ENCODE results near the gene AIFM3.

AIFM3 gene

DNA sequence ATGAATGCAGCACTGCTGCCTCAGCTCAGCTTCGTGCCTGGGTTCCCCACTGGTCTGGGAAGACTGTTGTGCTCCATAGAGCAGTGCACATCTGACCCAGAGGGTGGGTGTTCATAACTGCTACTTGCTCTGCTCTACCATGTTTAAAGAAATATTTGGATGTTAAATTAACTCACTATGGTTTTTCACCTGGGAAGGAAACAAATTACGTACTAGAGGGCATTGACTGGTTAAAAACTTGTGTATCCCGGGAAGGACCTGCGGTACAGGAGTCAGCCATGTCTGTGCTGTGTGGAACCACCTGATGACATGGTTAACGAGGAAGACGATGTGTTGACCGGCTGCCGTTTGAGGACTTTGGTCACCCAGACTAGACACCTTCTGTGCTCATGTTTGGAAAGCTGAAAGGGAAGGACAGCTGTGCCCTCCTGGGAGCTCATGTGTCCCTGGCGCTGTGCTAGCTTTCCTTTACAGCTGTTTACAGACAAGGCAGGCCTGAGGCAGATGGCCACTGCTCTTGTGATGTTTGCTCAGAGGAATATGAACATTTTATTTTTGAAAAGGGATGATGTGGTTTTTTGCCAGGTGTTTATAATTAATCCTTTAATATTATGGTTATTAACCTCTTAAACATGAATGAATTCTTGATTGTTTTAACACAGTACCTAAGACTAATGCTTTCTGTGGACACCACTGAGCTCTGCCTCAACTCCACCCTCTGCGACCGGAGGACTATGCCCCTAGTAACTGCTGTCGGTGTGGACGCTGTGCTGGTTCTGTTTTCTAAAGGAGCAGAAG, 14.3 kb upstream of the AIFM3 start:
- Histone ChIP-seq H3K9ac (ENCODE audit: low read length) (no peak overlapping the region), H3K36me3 (ENCODE audit: control insufficient read depth, insufficient read depth, low read length, severe bottlenecking) (peaks cover 39% of the 10 kb centered on the region), H3K9me3 (ENCODE audit: control insufficient read depth, low read length) (no peaks in the 10 kb centered on the region), H3K4me3 (ENCODE audit: low read length) (no peak overlapping the region), H3K27me3 (replicated peaks; ENCODE audit: control insufficient read depth, insufficient read depth, low read length) (no peaks in the 10 kb centered on the region), H3K4me1 (ENCODE audit: control insufficient read depth, insufficient read depth, low read length) (peaks cover 23% of the 10 kb centered on the region)
- DNase-seq (ENCODE audit: low read depth): no peak

DNA sequence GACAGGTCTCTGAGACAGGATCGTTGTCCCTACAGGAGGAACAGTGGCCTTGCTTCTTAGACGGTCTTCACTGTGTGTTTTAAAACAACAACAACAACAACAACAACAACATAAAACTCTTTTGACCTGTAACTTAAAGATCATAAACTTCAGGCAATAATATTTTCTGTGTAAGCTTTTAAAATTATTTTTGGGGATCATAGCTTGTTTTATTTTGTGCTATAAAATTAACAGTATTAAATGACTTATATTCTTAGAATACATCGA, 13.8 kb upstream of the AIFM3 start:
- Histone ChIP-seq H3K4me3 (ENCODE audit: low read length) (no peak overlapping the region), H3K36me3 (ENCODE audit: control insufficient read depth, insufficient read depth, low read length, severe bottlenecking) (peaks cover 39% of the 10 kb centered on the region)
- no peak for DNase-seq (ENCODE audit: low read depth)

DNA sequence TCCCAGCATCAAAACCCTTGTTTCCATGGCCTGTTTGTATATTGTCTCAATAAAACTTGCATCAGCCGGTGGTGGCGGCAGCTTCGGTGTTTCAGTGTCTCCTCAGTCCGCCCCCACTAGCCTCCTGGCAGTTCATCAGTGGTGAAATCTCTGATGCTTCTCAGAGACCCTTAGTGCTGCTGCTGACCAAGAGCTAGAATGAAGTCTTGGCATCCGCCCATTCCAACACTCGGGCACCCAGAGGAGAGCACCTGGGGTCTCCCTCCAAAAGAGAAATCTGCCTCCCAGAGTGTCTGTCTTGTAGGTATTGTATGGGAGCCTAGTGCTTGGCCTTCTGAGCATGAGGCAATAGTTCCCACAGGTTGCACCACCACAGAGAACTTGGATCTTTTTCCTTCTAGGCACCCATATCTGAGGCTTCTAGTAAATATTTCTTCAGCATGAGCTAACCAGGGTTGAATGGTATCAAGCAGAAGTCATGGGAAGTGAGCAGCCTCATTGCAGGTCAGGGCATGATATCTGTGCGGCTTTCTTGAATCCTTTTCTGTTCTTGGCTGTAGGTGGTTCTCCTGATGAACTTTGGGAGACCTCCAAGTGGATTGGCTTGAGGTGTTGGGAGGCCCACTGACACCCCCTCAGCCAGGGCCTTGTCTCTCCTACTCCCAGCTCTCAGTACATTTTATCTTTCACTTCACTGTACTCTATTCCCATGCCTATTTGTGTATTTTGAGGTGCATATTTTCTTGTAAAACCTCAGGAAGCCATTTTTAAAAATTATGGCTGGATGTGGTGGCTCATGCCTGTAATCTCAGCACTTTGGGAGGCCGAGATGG, 13.2 kb upstream of the AIFM3 start:
- no peaks in the 10 kb centered on the region for H3K27me3 ChIP-seq (replicated peaks; ENCODE audit: control insufficient read depth, insufficient read depth, low read length)
- H3K36me3 ChIP-seq (ENCODE audit: control insufficient read depth, insufficient read depth, low read length, severe bottlenecking): peaks cover 39% of the 10 kb centered on the region
- peak; percentile 52 for DNase-seq (ENCODE audit: low read depth)
- no peak overlapping the region for H3K9ac ChIP-seq (ENCODE audit: low read length)
- H3K4me1 ChIP-seq (ENCODE audit: control insufficient read depth, insufficient read depth, low read length): peaks cover 29% of the 10 kb centered on the region
- H3K9me3 ChIP-seq (ENCODE audit: control insufficient read depth, low read length): no peaks in the 10 kb centered on the region
- no peak overlapping the region for H3K4me3 ChIP-seq (ENCODE audit: low read length)

More for the DNA sequence above, 13.8 kb upstream of the AIFM3 start:
- Histone ChIP-seq H3K9ac (ENCODE audit: low read length) (no peak overlapping the region), H3K4me1 (ENCODE audit: control insufficient read depth, insufficient read depth, low read length) (peaks cover 27% of the 10 kb centered on the region), H3K27me3 (replicated peaks; ENCODE audit: control insufficient read depth, insufficient read depth, low read length) (no peaks in the 10 kb centered on the region), H3K9me3 (ENCODE audit: control insufficient read depth, low read length) (no peaks in the 10 kb centered on the region)

DNA sequence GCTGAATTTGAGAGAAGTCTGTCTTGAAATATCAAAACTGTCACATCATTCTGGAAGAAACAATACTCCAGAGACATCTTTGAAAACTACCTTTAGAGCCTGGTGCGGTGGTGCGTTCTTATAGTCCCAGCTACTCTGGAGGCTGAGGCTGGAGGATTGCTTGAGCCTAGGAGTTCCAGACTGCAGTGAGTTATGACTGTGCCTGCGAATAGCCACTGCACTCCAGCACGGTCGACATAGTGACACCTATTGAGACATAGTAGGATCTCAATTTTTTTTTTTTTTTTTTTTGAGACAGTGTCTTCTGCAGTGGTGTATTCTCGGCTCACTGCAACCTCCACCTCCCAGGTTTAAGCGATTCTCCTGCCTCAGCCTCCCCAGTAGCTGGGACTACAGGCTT, 11.5 kb upstream of the AIFM3 start:
- H3K9me3 ChIP-seq (ENCODE audit: control insufficient read depth, low read length): no peaks in the 10 kb centered on the region
- DNase-seq (ENCODE audit: low read depth): no peak
- no peak overlapping the region for H3K9ac ChIP-seq (ENCODE audit: low read length)
- peaks cover 29% of the 10 kb centered on the region for H3K4me1 ChIP-seq (ENCODE audit: control insufficient read depth, insufficient read depth, low read length)
- H3K27me3 ChIP-seq (replicated peaks; ENCODE audit: control insufficient read depth, insufficient read depth, low read length): no peaks in the 10 kb centered on the region
- H3K36me3 ChIP-seq (ENCODE audit: control insufficient read depth, insufficient read depth, low read length, severe bottlenecking): peaks cover 28% of the 10 kb centered on the region
- H3K4me3 ChIP-seq (ENCODE audit: low read length): peak overlapping the region; percentile 93

DNA sequence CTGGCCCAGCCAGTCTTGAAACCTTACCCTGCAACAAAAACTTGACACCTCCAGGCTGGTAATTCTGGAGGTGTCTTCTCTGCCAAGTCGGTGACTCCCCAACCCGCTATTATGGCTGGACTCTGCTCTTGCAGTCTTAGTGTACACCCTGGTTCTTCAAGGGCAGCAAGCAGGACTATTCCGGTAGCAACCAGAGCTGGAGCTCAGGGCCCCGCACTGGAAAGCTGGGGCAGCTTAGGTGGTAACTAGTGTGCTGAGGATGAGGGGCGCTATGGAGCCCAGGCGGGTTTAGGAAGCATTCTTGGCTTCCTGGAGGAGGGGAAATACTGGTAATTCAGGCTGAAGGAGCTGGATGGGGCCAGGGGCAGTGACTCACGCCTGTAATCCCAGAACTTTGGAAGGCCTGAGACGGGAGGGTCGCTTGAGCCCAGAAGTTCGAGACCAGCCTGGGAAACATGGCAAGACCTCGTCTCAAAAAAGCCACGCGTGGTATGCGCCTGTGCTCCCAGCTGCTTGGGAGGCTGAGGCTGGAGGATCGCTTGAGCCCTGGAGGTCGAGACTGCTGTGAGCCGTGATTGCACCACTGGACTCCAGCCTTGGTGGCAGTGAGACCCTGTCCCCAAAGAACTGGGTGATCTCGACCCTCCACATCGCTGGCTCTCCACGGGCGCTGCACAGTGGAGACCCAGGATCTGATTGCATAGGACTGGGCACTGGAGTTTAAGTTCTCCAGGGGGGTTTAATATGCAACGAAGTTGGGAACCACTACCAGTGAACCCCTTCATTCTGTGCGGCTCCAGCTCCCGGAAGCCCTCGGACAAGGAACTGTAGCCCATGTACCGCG, 10.6 kb upstream of the AIFM3 start:
- Histone ChIP-seq H3K9ac (ENCODE audit: low read length) (peak overlapping the region; percentile 93), H3K27me3 (replicated peaks; ENCODE audit: control insufficient read depth, insufficient read depth, low read length) (no peaks in the 10 kb centered on the region), H3K9me3 (ENCODE audit: control insufficient read depth, low read length) (no peaks in the 10 kb centered on the region), H3K36me3 (ENCODE audit: control insufficient read depth, insufficient read depth, low read length, severe bottlenecking) (peaks cover 19% of the 10 kb centered on the region), H3K4me1 (ENCODE audit: control insufficient read depth, insufficient read depth, low read length) (peaks cover 29% of the 10 kb centered on the region), H3K4me3 (ENCODE audit: low read length) (peak overlapping the region; percentile 93)
- DNase-seq (ENCODE audit: low read depth): peak; percentile 19

DNA sequence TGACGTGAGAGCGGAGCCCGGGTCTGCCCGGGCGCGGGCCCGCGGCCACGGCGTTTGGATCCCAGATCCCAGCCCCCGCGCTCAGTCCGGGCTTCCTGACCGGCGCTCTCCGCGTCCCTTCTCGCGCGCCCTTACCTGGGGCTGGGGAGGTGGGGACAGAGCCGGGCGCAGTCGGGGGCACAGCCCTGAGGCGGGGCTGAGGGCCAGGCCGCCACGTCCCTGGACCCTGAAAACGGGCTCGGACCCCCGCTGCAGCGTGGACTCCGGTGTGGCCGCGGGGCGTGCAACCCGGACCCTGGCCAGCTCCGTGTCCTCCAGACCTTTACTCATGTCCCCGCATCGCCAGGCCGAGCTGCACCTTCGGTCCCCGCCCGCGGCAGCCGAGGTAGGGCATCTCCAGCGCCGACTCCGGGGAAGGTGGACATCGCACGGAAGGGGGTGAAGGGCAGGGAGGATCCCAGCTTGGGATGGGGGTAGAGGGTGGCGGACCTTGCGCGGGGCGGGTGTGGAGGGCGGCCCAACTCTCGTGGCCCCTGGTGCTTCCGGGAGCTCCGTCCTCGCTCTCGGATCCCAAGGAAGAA, 9.9 kb upstream of the AIFM3 start:
- Histone ChIP-seq H3K27me3 (replicated peaks; ENCODE audit: control insufficient read depth, insufficient read depth, low read length) (no peaks in the 10 kb centered on the region), H3K9ac (ENCODE audit: low read length) (peak overlapping the region; percentile 93), H3K9me3 (ENCODE audit: control insufficient read depth, low read length) (no peaks in the 10 kb centered on the region), H3K4me3 (ENCODE audit: low read length) (peak overlapping the region; percentile 93), H3K4me1 (ENCODE audit: control insufficient read depth, insufficient read depth, low read length) (peaks cover 29% of the 10 kb centered on the region), H3K36me3 (ENCODE audit: control insufficient read depth, insufficient read depth, low read length, severe bottlenecking) (peaks cover 14% of the 10 kb centered on the region)
- DNase-seq (ENCODE audit: low read depth): peak; percentile 57

DNA sequence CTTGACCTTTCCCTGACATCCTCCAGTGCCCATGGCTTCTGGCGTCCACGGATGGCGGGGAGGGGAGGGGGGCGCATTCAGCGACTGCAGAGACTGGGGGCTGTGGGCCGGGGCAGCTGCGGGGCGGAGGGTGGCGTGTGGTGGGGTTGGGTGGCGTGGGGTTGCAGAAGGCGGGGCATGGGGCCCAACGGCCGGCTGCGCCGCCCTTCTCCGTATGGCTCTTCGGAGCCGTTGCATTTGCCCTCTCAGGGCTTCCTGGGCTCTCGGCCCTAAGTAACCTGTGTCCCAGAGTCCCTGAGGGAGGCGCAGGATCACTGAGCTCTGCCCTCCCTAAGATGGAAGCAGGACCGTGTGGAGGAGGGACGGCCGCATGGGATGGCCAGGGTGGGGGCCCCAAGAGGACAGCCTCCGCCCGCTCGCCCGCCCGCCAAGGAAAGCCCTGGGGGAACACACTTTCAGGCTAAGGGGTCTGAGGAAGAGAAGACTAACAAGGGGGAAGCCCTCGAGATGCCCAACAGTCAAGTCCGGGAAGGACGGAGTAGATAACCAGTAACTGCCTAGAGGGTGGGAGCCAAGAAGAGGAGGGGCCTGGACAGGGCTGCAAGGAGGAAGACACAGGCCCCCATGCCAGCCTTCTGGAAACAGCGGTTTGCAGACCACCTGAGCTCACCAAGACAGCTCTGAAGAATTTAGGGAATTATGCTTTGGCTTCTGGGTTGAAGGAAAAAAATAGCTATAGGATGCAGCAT, 9.2 kb upstream of the AIFM3 start:
- DNase-seq (ENCODE audit: low read depth): peak; percentile 42
- Histone ChIP-seq H3K9ac (ENCODE audit: low read length) (peak overlapping the region; percentile 93), H3K9me3 (ENCODE audit: control insufficient read depth, low read length) (no peaks in the 10 kb centered on the region), H3K4me3 (ENCODE audit: low read length) (peak overlapping the region; percentile 93), H3K27me3 (replicated peaks; ENCODE audit: control insufficient read depth, insufficient read depth, low read length) (peaks cover 1% of the 10 kb centered on the region), H3K4me1 (ENCODE audit: control insufficient read depth, insufficient read depth, low read length) (peaks cover 29% of the 10 kb centered on the region), H3K36me3 (ENCODE audit: control insufficient read depth, insufficient read depth, low read length, severe bottlenecking) (peaks cover 7% of the 10 kb centered on the region)

DNA sequence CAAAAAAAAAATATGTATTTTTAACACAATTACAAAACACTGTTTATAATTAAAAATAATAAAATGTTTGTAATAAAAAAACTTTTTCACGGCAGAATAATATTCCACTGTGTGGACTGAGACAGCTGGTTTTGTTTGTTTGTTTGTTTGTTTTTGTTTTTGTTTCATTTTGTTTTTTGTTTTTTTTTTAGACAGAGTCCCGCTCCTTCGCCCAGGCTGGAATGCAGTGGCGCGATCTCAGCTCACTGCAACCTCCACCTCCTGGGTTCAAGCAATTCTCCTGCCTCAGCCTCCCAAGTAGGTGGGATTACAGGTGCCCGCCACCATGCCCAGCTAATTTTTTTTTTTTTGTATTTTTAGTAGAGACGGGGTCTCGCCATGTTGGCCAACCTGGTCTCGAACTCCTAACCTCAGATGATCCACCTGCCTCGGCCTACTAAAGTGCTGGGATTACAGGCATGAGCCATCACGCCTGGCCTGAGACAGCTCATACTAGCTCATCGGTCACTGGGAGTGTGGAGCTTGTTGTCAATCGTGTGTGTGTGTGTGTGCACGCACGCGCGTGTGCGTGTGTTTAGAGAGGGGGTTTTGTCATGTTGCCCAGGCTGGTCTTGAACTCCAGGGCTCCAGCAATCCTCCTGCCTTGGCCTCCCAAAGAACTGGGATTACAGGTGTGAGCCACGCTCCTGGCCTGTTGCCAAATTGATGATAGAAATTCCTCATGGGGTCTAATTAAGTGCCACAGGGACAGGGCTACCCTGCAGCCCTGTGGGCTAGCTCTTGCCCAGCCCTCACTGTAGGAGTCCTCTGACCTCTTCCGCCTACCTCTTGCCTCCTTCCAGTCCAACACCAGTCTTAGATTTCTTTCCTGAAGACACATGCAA, 7.2 kb upstream of the AIFM3 start:
- no peak overlapping the region for H3K9ac ChIP-seq (ENCODE audit: low read length)
- DNase-seq (ENCODE audit: low read depth): no peak
- peaks cover 16% of the 10 kb centered on the region for H3K4me1 ChIP-seq (ENCODE audit: control insufficient read depth, insufficient read depth, low read length)
- H3K27me3 ChIP-seq (replicated peaks; ENCODE audit: control insufficient read depth, insufficient read depth, low read length): peaks cover 15% of the 10 kb centered on the region
- H3K9me3 ChIP-seq (ENCODE audit: control insufficient read depth, low read length): no peaks in the 10 kb centered on the region
- no peak overlapping the region for H3K4me3 ChIP-seq (ENCODE audit: low read length)
- H3K36me3 ChIP-seq (ENCODE audit: control insufficient read depth, insufficient read depth, low read length, severe bottlenecking): no peaks in the 10 kb centered on the region

DNA sequence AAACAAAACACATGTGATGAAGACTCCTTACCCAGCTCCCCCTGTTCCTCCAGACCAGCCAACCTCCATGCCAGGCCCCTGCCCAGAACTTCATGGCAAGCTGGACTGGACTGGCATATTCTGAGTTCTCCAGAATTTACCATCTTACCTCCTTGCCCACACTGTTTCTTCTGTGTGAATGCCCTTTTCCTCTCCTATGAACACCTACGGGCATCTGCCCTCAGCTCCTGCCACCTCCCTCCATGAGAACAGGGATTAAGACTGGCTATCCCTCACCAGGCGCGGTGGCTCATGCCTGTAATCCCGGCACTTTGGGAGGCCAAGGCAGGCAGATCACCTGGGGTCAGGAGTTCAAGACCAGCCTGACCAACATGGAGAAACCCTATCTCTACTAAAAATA, 6.4 kb upstream of the AIFM3 start:
- Histone ChIP-seq H3K4me3 (ENCODE audit: low read length) (no peak overlapping the region), H3K9ac (ENCODE audit: low read length) (no peak overlapping the region), H3K27me3 (replicated peaks; ENCODE audit: control insufficient read depth, insufficient read depth, low read length) (peaks cover 18% of the 10 kb centered on the region), H3K36me3 (ENCODE audit: control insufficient read depth, insufficient read depth, low read length, severe bottlenecking) (no peaks in the 10 kb centered on the region), H3K9me3 (ENCODE audit: control insufficient read depth, low read length) (no peaks in the 10 kb centered on the region), H3K4me1 (ENCODE audit: control insufficient read depth, insufficient read depth, low read length) (peaks cover 16% of the 10 kb centered on the region)
- no peak for DNase-seq (ENCODE audit: low read depth)

DNA sequence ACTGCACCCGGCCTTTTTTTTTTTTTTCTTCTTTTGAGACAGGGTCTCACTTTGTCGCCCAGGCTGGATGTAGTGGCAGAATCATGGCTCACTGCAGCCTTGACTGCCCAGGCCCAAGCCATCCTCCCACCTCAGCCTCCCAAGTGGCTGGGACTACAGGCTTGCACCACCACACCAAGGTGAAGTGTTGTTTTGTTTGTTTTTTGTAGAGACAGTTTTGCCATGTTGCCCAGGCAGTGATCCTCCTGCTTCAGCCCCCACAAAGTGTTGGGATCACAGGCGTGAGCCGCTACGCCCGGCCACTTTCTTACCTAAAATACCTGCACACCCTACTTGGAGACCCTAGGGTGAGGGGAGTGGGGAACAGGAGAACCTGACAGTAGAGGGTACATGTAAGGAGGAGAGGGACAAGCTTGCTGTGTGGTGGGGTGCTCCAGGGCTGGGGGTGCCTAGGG, 4.5 kb upstream of the AIFM3 start:
- no peak overlapping the region for H3K4me3 ChIP-seq (ENCODE audit: low read length)
- no peaks in the 10 kb centered on the region for H3K9me3 ChIP-seq (ENCODE audit: control insufficient read depth, low read length)
- H3K27me3 ChIP-seq (replicated peaks; ENCODE audit: control insufficient read depth, insufficient read depth, low read length): peaks cover 23% of the 10 kb centered on the region
- H3K4me1 ChIP-seq (ENCODE audit: control insufficient read depth, insufficient read depth, low read length): peaks cover 6% of the 10 kb centered on the region
- no peak overlapping the region for H3K9ac ChIP-seq (ENCODE audit: low read length)
- no peaks in the 10 kb centered on the region for H3K36me3 ChIP-seq (ENCODE audit: control insufficient read depth, insufficient read depth, low read length, severe bottlenecking)
- DNase-seq (ENCODE audit: low read depth): no peak
